GM10847 (cell line): ENCODE data around the gene MYO1C.

ENCODE experiments used
- POLR2A ChIP-seq: IDR thresholded peaks from 2 replicates; pipeline ENCODE4 v1.6.1; 2011; ENCODE audit not compliant: insufficient read length; ENCODE audit errors: extremely low read depth

MYO1C gene

GRCh38 chr17:1515640-1516387 lies 23.3 kb upstream of the MYO1C start:
- no peak for TF ChIP-seq POLR2A

GRCh38 chr17:1512351-1512750 lies 19.9 kb upstream of the MYO1C start:
- TF ChIP-seq POLR2A, result no peak

GRCh38 chr17:1511756-1512321 lies 19.4 kb upstream of the MYO1C start:
- TF ChIP-seq POLR2A, result no peak

- no peak for TF ChIP-seq POLR2A
Measured at GRCh38 chr17:1511290-1511689, 18.8 kb upstream of the MYO1C start.

GRCh38 chr17:1509290-1509881 lies 16.9 kb upstream of the MYO1C start:
- TF ChIP-seq POLR2A, result no peak

GRCh38 chr17:1506649-1507267 lies 14.3 kb upstream of the MYO1C start:
- no peak for TF ChIP-seq POLR2A

- no peak for TF ChIP-seq POLR2A
Measured at GRCh38 chr17:1505586-1505985, 13.1 kb upstream of the MYO1C start.

GRCh38 chr17:1504866-1505265 lies 12.4 kb upstream of the MYO1C start:
- TF ChIP-seq POLR2A, result no peak

- TF ChIP-seq POLR2A, result no peak
Measured at GRCh38 chr17:1503699-1504098, 11.2 kb upstream of the MYO1C start.

- TF ChIP-seq POLR2A, result no peak
Measured at GRCh38 chr17:1498869-1499268, 6.4 kb upstream of the MYO1C start.

GRCh38 chr17:1498233-1498632 lies 5.7 kb upstream of the MYO1C start:
- TF ChIP-seq POLR2A, result no peak

- TF ChIP-seq POLR2A, result no peak
Measured at GRCh38 chr17:1497831-1498230, 5.3 kb upstream of the MYO1C start.

- no peak for TF ChIP-seq POLR2A
Measured at GRCh38 chr17:1496869-1497268, 4.4 kb upstream of the MYO1C start.

GRCh38 chr17:1495265-1495989 lies 2.9 kb upstream of the MYO1C start:
- TF ChIP-seq POLR2A, result no peak

GRCh38 chr17:1494736-1495253 lies 2.3 kb upstream of the MYO1C start:
- TF ChIP-seq POLR2A, result no peak
